Mucosa of stomach (tissue), 1 donor: ENCODE data around the gene CCNJL.

Experiments used
- H3K27me3 ChIP-seq: one replicate; pipeline ENCODE4 v1.7.0; 2013; ENCODE audit warnings: mild to moderate bottlenecking, low read length; ENCODE audit not compliant: control insufficient read depth, insufficient read depth
- H3K36me3 ChIP-seq: one replicate; pipeline ENCODE4 v1.7.0; 2013; ENCODE audit warnings: low read length; ENCODE audit not compliant: control insufficient read depth, insufficient read depth
- H3K4me1 ChIP-seq: one replicate; pipeline ENCODE4 v1.7.0; 2013; ENCODE audit warnings: mild to moderate bottlenecking, low read length; ENCODE audit not compliant: control insufficient read depth, insufficient read depth
- H3K4me3 ChIP-seq: one replicate; pipeline ENCODE4 v1.7.0; 2013; ENCODE audit warnings: low read length
- H3K9ac ChIP-seq: one replicate; pipeline ENCODE4 v1.7.0; 2013; ENCODE audit warnings: mild to moderate bottlenecking, low read length, moderate library complexity
- H3K9me3 ChIP-seq: one replicate; pipeline ENCODE4 v1.7.0; 2013; ENCODE audit warnings: mild to moderate bottlenecking, low read length, moderate library complexity; ENCODE audit not compliant: control insufficient read depth
- donor health status: Pancreatic carcinoma.

The CCNJL gene

DNA sequence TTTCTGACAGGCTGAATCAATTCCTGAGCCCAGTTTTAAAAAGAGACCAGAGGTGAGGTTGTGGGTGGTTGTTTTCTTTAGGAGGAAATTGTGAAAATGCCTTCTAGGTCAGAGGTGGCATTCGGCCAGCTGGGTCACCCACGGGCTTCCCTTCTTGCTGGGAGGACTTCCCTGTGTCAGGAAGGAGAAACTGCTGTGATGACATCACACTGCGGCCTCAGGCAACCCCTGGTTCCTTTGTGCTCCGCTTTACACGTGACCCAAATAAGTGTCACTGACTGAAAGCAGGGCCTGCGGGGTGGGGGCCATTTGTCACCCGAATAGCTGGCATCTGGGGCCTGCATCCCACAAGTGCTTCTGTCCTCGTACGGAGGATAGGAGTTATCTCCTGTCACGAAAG, 43.3 kb downstream of the CCNJL start:
- no peaks in the 10 kb centered on the region for H3K27me3 ChIP-seq
- H3K9me3 ChIP-seq: no peaks in the 10 kb centered on the region
- no peaks in the 10 kb centered on the region for H3K36me3 ChIP-seq
- H3K9ac ChIP-seq: no peak overlapping the region
- H3K4me3 ChIP-seq: no peak overlapping the region
- peaks cover 4% of the 10 kb centered on the region for H3K4me1 ChIP-seq

DNA sequence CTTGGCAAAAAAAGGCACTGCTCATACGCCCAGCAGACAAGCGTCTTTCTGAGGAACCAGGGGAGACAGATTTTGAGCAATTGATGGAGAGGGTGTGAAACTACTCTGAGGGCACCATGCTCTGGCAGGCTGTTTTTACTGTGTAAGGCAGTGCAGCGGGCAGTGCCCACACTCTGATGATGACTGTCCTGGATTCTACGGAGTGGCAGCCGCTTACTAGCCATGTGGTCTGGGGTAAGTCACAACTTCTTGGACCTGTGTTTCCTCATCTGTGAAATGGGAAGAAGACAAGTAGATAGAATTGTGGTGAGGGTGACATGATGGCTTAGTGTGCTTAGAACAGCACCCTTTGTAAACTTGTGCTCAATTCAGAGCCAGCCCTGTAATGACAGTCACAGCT, 44.2 kb downstream of the CCNJL start:
- Histone ChIP-seq H3K36me3 (no peaks in the 10 kb centered on the region), H3K4me3 (no peak overlapping the region), H3K4me1 (peaks cover 4% of the 10 kb centered on the region), H3K9ac (no peak overlapping the region), H3K27me3 (no peaks in the 10 kb centered on the region), H3K9me3 (no peaks in the 10 kb centered on the region)

DNA sequence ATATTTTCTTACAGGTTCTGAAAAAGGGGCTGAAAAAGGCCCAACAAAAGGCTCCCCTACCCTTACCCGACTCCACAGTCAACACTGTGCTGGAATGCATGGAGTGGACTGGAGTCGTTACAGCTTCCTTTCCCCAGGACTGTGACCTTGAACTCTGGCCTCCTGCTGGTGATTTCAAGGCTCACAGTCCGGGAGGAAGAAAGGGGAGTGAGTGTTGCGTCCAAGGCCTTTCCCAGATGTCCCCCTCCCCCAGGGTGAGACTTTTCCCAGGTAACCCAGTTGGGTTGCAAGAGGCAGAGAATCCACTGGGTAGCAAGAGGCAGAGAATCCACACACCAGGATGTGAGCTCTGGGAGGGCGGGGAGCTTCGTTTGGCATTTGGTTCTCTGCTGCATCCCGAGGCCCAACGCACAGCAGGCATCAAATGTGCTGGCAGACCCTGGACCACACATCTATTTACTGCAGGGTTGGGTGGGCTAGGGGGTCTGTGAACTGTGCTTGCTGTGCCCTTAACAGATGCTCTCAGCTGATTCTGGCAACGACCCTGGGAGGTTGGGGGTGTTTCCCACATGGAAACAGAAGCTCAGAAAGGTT, 45.5 kb downstream of the CCNJL start:
- Histone ChIP-seq H3K4me3 (no peak overlapping the region), H3K27me3 (no peaks in the 10 kb centered on the region), H3K36me3 (no peaks in the 10 kb centered on the region), H3K9ac (no peak overlapping the region), H3K4me1 (peaks cover 4% of the 10 kb centered on the region), H3K9me3 (no peaks in the 10 kb centered on the region)

DNA sequence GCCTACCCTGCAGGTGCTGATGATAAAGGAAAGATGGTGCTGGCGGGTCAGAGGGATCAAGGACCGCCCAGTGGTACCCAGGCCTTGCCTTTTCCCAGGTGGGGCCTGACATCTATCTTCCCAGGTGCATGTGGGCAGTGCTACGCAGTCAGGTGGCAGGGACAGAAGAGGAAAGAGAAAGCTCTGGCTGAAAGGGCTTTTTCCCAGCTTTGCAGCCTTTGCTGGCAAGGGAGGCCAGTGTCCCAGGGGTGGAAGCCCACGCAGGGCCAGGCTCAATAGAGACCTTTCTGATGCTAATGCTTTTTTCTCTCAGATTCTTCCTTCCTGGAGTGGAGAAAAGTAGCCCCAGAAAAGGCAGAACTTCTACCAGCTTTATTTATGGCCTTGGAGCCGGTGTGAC, 46.3 kb downstream of the CCNJL start:
- Histone ChIP-seq H3K4me1 (peaks cover 7% of the 10 kb centered on the region), H3K36me3 (no peaks in the 10 kb centered on the region), H3K9ac (no peak overlapping the region), H3K27me3 (no peaks in the 10 kb centered on the region), H3K4me3 (no peak overlapping the region), H3K9me3 (no peaks in the 10 kb centered on the region)

DNA sequence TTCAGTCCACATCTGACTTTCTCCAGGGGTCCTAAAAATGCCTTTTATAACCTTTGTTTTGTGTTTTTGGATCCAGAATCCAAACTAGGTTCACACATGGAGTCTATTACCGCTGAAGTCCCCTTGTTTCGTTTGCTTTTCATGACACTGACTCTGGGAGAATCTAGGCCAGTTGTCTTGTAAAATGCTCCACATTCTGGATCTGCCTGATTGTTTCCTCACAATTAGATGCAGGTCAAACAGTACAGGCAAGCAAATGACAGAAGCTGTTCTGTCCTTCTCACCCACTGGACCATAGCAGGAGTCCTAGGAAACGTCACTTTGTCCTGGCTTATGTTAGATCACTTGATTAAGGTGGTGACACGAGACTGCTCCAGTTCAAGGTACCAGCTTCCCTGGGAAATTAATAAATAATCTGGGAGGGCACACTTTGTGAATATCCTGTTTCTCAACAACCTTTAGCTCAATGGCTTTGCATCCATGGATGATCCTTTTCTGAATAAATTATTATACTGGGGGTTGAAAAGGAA, 49.0 kb downstream of the CCNJL start:
- H3K4me1 ChIP-seq: peaks cover 16% of the 10 kb centered on the region
- no peaks in the 10 kb centered on the region for H3K9me3 ChIP-seq
- H3K9ac ChIP-seq: no peak overlapping the region
- H3K36me3 ChIP-seq: no peaks in the 10 kb centered on the region
- no peak overlapping the region for H3K4me3 ChIP-seq
- H3K27me3 ChIP-seq: no peaks in the 10 kb centered on the region

DNA sequence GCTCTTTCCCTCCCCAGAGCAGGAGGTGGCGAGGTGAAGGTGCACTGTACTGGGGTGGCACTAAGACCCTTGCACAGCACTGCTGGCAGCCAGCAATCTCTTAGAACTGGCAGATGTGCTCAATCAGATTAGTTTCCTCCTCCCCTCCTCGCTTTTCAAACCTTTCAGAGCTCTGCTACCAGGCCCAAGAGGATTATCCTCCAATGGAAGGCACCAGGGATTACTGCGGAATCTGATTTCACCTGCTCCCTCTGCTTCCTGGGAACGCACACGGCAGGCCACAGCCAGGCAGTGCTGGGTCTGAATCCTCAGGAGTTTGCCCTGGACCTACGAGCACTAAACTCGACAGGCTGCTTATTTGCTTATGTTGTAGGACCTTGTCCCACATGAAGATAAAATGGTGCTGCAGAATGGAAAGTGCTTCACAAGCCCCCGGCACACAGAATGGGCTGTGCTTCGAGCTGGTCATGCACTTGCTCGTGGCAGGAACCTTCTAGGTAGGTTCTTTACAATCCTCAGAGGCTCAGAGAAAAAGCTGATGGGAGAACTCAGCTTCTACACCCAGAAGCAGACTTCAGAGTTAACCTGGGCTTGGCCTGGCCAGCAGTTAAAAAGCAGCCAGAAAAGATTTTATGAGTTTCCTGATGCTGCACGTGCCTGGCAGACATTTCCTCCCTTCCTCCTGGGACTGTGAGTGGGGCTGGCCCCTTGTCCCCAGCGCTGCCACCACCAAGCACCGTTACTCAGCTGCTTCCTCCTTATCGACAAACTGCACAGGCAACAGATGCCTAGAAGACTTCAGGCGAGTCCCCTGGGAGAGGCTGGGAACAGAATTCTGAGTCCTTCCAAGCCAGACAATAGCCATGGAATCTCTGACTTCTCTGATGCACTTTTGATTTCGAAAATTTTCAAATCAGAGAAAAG, 50.0 kb downstream of the CCNJL start:
- H3K4me1 ChIP-seq: peaks cover 16% of the 10 kb centered on the region
- H3K9ac ChIP-seq: no peak overlapping the region
- no peak overlapping the region for H3K4me3 ChIP-seq
- no peaks in the 10 kb centered on the region for H3K9me3 ChIP-seq
- H3K36me3 ChIP-seq: no peaks in the 10 kb centered on the region
- H3K27me3 ChIP-seq: no peaks in the 10 kb centered on the region

DNA sequence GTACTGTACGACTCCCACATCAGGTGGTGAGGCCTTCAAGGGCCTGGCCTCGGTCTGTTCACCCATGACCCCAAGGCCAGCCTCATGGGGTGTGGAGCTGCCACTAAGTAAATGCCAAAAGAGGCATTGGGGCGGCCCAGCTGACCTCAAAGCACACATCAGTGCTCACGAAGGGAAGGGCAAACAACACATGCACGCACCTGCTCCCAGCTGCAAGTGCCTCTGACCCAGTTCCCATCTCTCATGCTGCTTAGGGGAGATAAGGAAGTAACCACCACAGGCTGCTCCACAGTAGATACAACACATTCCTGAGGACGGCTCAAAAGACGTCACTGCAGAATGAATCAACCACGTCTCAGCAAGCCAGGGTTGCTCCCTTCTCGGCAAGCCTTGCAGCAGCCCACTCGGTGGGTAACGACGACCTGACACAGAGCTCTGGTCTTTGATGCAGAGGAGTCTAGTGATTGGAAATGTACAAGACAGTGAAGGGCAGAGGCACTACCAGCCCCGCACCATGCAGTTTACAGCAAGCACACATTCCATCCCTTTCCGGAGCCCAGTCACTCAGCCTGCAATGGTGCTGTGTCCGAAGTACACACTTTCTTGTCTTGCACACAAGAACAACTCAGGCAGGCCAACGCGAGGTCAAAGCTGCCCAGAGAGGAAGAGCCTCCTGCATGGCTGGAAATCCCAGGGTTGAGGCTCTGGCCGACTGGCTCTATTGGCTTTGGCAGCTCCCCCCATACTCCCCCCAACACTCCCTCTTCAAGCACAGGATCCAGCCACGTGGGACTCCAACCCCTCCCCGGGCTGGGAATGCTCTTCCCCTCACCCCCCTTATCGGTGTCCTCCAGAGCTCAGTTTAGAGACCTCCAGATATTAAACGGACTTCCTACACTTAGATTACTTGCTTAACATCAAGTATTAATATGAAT, 51.2 kb downstream of the CCNJL start:
- no peak overlapping the region for H3K4me3 ChIP-seq
- no peaks in the 10 kb centered on the region for H3K9me3 ChIP-seq
- peak overlapping the region; percentile 30 for H3K9ac ChIP-seq
- no peaks in the 10 kb centered on the region for H3K27me3 ChIP-seq
- peaks cover 16% of the 10 kb centered on the region for H3K4me1 ChIP-seq
- H3K36me3 ChIP-seq: no peaks in the 10 kb centered on the region

DNA sequence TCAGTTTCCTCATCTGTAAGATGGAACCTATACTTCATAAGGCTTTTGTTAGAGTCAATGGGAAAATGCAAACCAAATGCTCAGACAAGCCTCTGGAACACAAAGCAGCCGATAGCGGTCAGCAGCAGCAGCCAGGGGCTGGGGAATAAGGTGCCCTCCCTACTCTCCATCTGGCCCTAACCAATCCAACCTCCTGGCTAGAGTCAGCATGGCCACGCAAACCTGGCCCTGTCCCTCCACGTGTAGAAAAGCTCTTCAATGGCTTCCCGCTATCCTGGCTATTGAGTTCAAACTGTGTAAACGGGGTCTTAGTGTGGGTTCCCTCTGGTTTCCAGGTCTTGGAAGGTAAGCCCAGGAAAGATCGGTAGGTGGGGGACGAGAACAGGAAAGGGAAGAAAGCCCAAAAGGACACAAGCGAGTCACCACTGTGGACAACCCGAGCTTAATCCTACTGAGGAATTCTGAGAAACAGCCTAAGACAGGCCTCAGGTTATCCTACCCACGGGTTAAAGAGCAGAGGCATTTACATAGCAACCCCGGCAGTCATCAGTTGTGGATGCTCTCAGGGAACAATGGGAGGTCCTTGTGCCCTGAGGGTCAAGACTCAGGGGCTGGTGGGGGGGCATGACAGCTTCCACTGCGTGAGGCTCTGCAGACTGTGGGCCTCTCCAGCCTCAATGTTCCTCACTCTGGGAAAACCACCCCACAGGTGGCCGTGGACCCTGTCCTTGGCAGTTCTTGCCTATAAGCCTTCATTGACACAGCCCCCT, 52.2 kb downstream of the CCNJL start:
- H3K36me3 ChIP-seq: no peaks in the 10 kb centered on the region
- H3K9me3 ChIP-seq: no peaks in the 10 kb centered on the region
- peaks cover 16% of the 10 kb centered on the region for H3K4me1 ChIP-seq
- H3K9ac ChIP-seq: no peak overlapping the region
- no peaks in the 10 kb centered on the region for H3K27me3 ChIP-seq
- H3K4me3 ChIP-seq: no peak overlapping the region

DNA sequence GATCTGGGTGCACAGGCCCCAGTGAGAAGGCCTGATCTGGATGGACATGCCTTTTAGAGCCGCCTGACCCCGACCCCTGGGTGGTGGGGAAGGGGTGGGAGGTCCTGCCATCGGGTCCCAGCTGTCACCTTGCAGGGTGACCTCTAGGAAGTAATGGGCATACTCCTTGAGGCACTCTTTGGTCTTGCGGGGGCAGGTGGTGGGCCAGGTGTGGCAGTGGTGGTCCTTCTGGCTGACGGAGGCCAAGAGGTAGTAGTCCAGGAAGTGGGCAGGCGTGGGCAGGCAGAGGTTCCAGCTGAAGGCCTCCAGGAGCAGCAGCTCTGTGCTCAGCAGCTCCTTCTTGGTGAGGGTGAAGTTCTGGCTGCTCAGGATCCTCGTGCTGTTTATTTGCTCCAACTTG, 53.0 kb downstream of the CCNJL start:
- Histone ChIP-seq H3K9me3 (no peaks in the 10 kb centered on the region), H3K4me3 (no peak overlapping the region)

DNA sequence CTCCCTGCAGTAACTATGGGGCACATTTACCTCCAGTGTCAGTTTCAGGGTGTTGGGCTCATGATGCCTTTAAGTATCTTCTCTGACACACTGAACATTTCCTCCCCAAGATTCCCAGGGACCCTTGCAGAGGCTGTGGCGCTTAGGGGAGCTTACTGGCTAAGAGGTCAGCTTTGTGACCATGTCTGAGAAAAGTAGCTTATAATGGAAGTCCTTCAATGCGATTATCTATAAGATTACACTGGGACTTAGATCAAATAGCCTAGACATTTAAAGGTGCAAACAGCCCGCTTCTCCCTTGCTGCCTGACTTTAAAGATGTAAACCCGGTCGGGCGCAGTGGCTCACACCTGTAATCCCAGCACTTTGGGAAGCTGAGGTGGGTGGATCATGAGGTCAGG, 57.7 kb downstream of the CCNJL start:
- Histone ChIP-seq H3K4me3 (no peak overlapping the region), H3K4me1 (no peaks in the 10 kb centered on the region), H3K9ac (no peak overlapping the region), H3K9me3 (no peaks in the 10 kb centered on the region), H3K36me3 (no peaks in the 10 kb centered on the region), H3K27me3 (no peaks in the 10 kb centered on the region)

More for the DNA sequence above, 53.0 kb downstream of the CCNJL start:
- H3K9ac ChIP-seq: no peak overlapping the region
- H3K4me1 ChIP-seq: peaks cover 16% of the 10 kb centered on the region
- H3K36me3 ChIP-seq: no peaks in the 10 kb centered on the region
- H3K27me3 ChIP-seq: no peaks in the 10 kb centered on the region

DNA sequence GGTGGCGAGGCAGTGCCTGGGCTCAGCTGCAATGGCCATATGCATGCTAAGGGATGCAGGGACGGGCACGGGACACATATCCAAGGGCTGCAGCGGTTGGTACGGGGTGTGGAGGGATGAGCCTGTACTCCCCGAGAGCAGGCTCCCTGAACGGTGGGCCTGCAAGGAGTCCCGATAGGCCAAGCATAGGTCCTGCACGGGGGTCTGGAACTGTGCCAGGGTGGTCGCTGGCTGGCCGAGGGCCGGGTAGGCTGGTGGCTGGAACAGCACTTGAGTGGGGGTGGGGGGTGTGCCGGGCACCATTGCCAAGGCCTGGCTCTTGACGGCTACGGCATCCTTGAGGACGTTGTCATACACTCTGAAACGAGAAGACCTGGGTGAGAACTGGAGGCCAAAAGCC, 58.9 kb downstream of the CCNJL start:
- Histone ChIP-seq H3K9me3 (no peaks in the 10 kb centered on the region), H3K4me1 (no peaks in the 10 kb centered on the region), H3K36me3 (no peaks in the 10 kb centered on the region), H3K4me3 (no peak overlapping the region), H3K9ac (no peak overlapping the region), H3K27me3 (no peaks in the 10 kb centered on the region)
